Body of pancreas (tissue), 4 donors: ENCODE data around the gene IFITM5. TPM values are rescaled to one million over a fixed set of nuclear protein-coding genes. Genes with fewer than 3 reads are reported as not detected.

Experiments used
- ATAC-seq: fragments of 150-250 bp; one replicate; pipeline ENCODE4 v1.9.1; 2016
- DNase-seq, 4 donors: peaks; one replicate each; pipeline ENCODE4 v3.0.0-alpha.2; 2019
- H3K27ac ChIP-seq, 4 donors: fragments of 200-600 bp; sonication (generic); 1 replicate in 3 of 4; 2 replicates in 1 of 4; pipeline versions ENCODE4 v1.5.1 to v1.6.1; 2016 to 2019; ENCODE audit warnings: mild to moderate bottlenecking in 1 of 4, mixed read lengths in 1 of 4, moderate library complexity in 1 of 4
- H3K27me3 ChIP-seq, 2 donors: fragments of 200-600 bp; sonication (generic); one replicate each; pipeline ENCODE4 v1.6.0; 2016; ENCODE audit warnings: mild to moderate bottlenecking in 1 of 2
- H3K36me3 ChIP-seq, 2 donors: fragments of 200-600 bp; sonication (generic); replicated peaks in 1 of 2; 2 replicates each; pipeline ENCODE4 v1.5.1; 2016; ENCODE audit warnings: low read depth in 2 of 2; ENCODE audit not compliant: insufficient read depth in 1 of 2
- H3K4me1 ChIP-seq: fragments of 200-600 bp; sonication (generic); one replicate; pipeline ENCODE4 v1.6.0; 2016
- H3K4me3 ChIP-seq, 2 donors: fragments of 200-600 bp; sonication (generic); 1 replicate in 1 of 2; 2 replicates in 1 of 2; pipeline ENCODE4 v1.5.1; 2016 to 2019
- H3K9me3 ChIP-seq, 3 donors: fragments of 200-600 bp; sonication (generic); 1 replicate in 2 of 3; 2 replicates in 1 of 3; pipeline ENCODE4 v1.5.1; 2016
- POLR2A ChIP-seq, 3 donors: fragments of 450-650 bp; IDR thresholded peaks; one replicate each; pipeline ENCODE4 v1.6.1; 2016; ENCODE audit warnings: antibody characterized with exemption in 3 of 3, mild to moderate bottlenecking in 2 of 3
- WGBS, 2 donors: methylation state at CpG; one replicate each; pipeline ENCODE4 v1.1.5; 2017; 5-methylcytosine and 5-hydroxymethylcytosine counted together
- intact Hi-C: fragments of 100-400 bp; cut with DNase I; formaldehyde crosslinking; loops from one replicate; pipeline ENCODE4 v1.15.1; 2023
- total RNA-seq, 2 donors: library from RNA; depleted of rRNA; stranded (reverse); fragments of >200 nt; gene quantifications; one replicate each; pipeline ENCODE4 v1.1.0, GENCODE V29; 2016
- TF ChIP-seq, protein P1 (sequence below), 7 experiments: fragments of 450-650 bp in 4 of 7; fragments of 200-600 bp in 3 of 7; sonication (generic) in 3 of 7; IDR thresholded peaks; one replicate each; pipeline ENCODE4 v1.5.1; 2016 to 2019; ENCODE audit warnings: antibody characterized with exemption in 7 of 7

Gene IFITM5
- total RNA-seq, 2 donors from 2014 or later = not detected

GRCh38 chr11:285894-286220, 13.5 kb downstream of the IFITM5 start:
- intact Hi-C loops = no loop called here
- H3K27ac ChIP-seq = no peak overlapping the region
- DNase-seq = peak in 2 of 4 donors; percentile 5 to 12
- no peak for ATAC-seq
- no peaks in the 10 kb centered on the region for H3K9me3 ChIP-seq
- H3K36me3 ChIP-seq = no peaks in the 10 kb centered on the region
- H3K4me3 ChIP-seq = no peak overlapping the region
- TF ChIP-seq, protein P1, sequence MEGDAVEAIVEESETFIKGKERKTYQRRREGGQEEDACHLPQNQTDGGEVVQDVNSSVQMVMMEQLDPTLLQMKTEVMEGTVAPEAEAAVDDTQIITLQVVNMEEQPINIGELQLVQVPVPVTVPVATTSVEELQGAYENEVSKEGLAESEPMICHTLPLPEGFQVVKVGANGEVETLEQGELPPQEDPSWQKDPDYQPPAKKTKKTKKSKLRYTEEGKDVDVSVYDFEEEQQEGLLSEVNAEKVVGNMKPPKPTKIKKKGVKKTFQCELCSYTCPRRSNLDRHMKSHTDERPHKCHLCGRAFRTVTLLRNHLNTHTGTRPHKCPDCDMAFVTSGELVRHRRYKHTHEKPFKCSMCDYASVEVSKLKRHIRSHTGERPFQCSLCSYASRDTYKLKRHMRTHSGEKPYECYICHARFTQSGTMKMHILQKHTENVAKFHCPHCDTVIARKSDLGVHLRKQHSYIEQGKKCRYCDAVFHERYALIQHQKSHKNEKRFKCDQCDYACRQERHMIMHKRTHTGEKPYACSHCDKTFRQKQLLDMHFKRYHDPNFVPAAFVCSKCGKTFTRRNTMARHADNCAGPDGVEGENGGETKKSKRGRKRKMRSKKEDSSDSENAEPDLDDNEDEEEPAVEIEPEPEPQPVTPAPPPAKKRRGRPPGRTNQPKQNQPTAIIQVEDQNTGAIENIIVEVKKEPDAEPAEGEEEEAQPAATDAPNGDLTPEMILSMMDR (IDR thresholded peaks at IDR 0.05) = no peak
- TF ChIP-seq POLR2A (IDR thresholded peaks at IDR 0.05) = no peak
- peaks cover 0 to 9% of the 10 kb centered on the region in 2 donors for H3K27me3 ChIP-seq
- WGBS, 2 donors = 79 to 83% methylated on average over 8 of the region's 8 CpGs
- peaks cover 39% of the 10 kb centered on the region for H3K4me1 ChIP-seq

DNA sequence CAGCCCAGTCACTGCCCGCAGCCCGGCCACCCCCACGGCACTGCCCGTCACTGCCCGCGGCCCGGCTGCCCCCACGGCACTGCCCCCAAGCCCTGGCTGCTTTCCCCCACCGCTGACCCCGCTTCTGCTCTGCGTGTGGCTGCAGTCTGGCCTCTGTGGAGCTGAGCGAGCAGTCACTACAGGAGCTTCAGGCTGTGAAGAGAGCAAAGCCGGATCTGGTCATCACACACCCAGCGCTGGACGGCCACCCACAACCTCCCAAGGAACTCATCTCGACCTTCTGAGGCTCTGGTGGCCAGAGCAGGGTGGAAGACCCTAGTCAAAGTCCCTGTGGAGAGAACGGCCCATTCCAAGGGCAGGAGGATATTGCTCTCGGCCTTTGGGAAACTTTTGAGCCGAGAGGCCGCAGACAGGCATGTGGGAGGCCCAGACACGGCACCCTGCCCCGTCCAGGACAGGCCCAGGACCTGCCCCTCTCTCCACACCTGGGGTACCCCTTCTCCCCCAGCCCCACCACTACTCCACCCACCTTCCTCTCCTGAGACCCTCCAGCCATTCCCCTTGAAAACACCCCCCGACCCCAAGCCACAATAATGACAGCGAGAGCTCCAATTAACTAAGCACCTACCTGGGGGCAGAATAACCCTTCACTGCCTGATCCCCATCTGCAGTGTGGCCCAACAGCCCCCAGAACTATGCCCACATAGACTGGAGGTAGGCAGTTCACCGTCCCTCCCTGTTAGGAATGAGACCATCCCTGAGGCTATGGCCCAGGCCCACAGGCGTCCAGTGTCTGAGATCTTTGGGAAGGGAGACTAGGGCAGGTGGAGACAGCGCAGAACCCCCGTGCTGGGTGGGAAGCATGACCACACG, 14.1 kb downstream of the IFITM5 start:
- Histone ChIP-seq H3K4me1 (peaks cover 39% of the 10 kb centered on the region), H3K36me3 (no peaks in the 10 kb centered on the region), H3K4me3 (no peak overlapping the region), H3K9me3 (no peaks in the 10 kb centered on the region), H3K27me3 (peaks cover 0 to 13% of the 10 kb centered on the region in 2 donors), H3K27ac (no peak overlapping the region)
- peak in 1 of 4 donors; percentile 10 for DNase-seq
- ATAC-seq = no peak
- no peak for TF ChIP-seq POLR2A (IDR thresholded peaks at IDR 0.05)
- TF ChIP-seq, protein P1 (IDR thresholded peaks at IDR 0.05) = no peak
- intact Hi-C loops = no loop called here
- WGBS, 2 donors = 83 to 89% methylated on average over 14 to 23 of the region's 29 CpGs

- DNase-seq = peak in 2 of 4 donors; percentile 11 to 12
- Histone ChIP-seq H3K9me3 (no peaks in the 10 kb centered on the region), H3K4me3 (no peak overlapping the region), H3K36me3 (no peaks in the 10 kb centered on the region), H3K4me1 (peaks cover 39% of the 10 kb centered on the region), H3K27me3 (peaks cover 0 to 13% of the 10 kb centered on the region in 2 donors), H3K27ac (no peak overlapping the region)
- 80 to 89% methylated on average over 1 to 21 of the region's 24 CpGs for WGBS, 2 donors
- intact Hi-C loops = no loop called here
- ATAC-seq = no peak
- TF ChIP-seq, protein P1 (IDR thresholded peaks at IDR 0.05) = no peak
Observed at GRCh38 chr11:284105-285020, 15.0 kb downstream of the IFITM5 start.

GRCh38 chr11:283405-284104, 15.8 kb downstream of the IFITM5 start:
- ATAC-seq = no peak
- intact Hi-C loops = no loop called here
- 84 to 87% methylated on average over 23 of the region's 23 CpGs for WGBS, 2 donors

More at GRCh38 chr11:283405-284104, 15.8 kb downstream of the IFITM5 start:
- Histone ChIP-seq H3K36me3 (no peaks in the 10 kb centered on the region), H3K27me3 (peaks cover 0 to 13% of the 10 kb centered on the region in 2 donors), H3K4me3 (no peak overlapping the region), H3K4me1 (peaks cover 39% of the 10 kb centered on the region), H3K9me3 (no peaks in the 10 kb centered on the region), H3K27ac (no peak overlapping the region)
- TF ChIP-seq, protein P1 (IDR thresholded peaks at IDR 0.05) = no peak
- no peak for TF ChIP-seq POLR2A (IDR thresholded peaks at IDR 0.05)
- no peak for DNase-seq
